ENCODE measurements around the gene NTRK3. TPM values are rescaled to one million over a fixed set of nuclear protein-coding genes. Genes with fewer than 3 reads are reported as not detected.
"Not testable (repeated sequence)": the region's sequence is repeated elsewhere in the genome, so short reads cannot be mapped to it uniquely, and the experiment has no call there.

Gene NTRK3
- polyA plus RNA-seq, 1 donor, result 3.2 TPM

GRCh38 chr15:88072133-88072532, 184.4 kb downstream of the NTRK3 start:
- not testable (repeated sequence) for DNase-seq

GRCh38 chr15:88071141-88071540, 185.4 kb downstream of the NTRK3 start:
- DNase-seq, result no peak

- no peak for DNase-seq
These were observed 187.0 kb downstream of the NTRK3 start for GRCh38 chr15:88069561-88069960.

- no peak for DNase-seq
These were observed 189.2 kb downstream of the NTRK3 start for GRCh38 chr15:88067331-88067685.

GRCh38 chr15:88066636-88067330, 189.8 kb downstream of the NTRK3 start:
- DNase-seq, result no peak

- no peak for DNase-seq
These were observed 195.1 kb downstream of the NTRK3 start for GRCh38 chr15:88061452-88061851.

GRCh38 chr15:88060383-88060782, 196.2 kb downstream of the NTRK3 start:
- DNase-seq, result no peak

GRCh38 chr15:88057836-88058235, 198.7 kb downstream of the NTRK3 start:
- no peak for DNase-seq

GRCh38 chr15:88049506-88049905, 207.0 kb downstream of the NTRK3 start:
- no peak for DNase-seq

GRCh38 chr15:88048755-88049154, 207.8 kb downstream of the NTRK3 start:
- no peak for DNase-seq

GRCh38 chr15:88048237-88048636, 208.3 kb downstream of the NTRK3 start:
- no peak for DNase-seq

- DNase-seq, result no peak
These were observed 209.9 kb downstream of the NTRK3 start for GRCh38 chr15:88046576-88047129.

GRCh38 chr15:88043396-88043795, 213.1 kb downstream of the NTRK3 start:
- no peak for DNase-seq

- no peak for DNase-seq
These were observed 214.5 kb downstream of the NTRK3 start for GRCh38 chr15:88042047-88042446.

- DNase-seq, result no peak
These were observed 216.0 kb downstream of the NTRK3 start for GRCh38 chr15:88040516-88040915.

- DNase-seq, result no peak
These were observed 218.3 kb downstream of the NTRK3 start for GRCh38 chr15:88038261-88038660.

GRCh38 chr15:88036154-88036839, 220.2 kb downstream of the NTRK3 start:
- no peak for DNase-seq

- DNase-seq, result no peak
These were observed 221.2 kb downstream of the NTRK3 start for GRCh38 chr15:88035381-88035780.

GRCh38 chr15:88033421-88033820, 223.1 kb downstream of the NTRK3 start:
- not testable (repeated sequence) for DNase-seq

- DNase-seq, result no peak
These were observed 223.8 kb downstream of the NTRK3 start for GRCh38 chr15:88032787-88033186.

GRCh38 chr15:88031461-88031860, 225.1 kb downstream of the NTRK3 start:
- no peak for DNase-seq

GRCh38 chr15:88029696-88030095, 226.8 kb downstream of the NTRK3 start:
- DNase-seq, result no peak

GRCh38 chr15:88028024-88028423, 228.5 kb downstream of the NTRK3 start:
- DNase-seq, result no peak

- no peak for DNase-seq
These were observed 232.6 kb downstream of the NTRK3 start for GRCh38 chr15:88023914-88024313.

Data from hindlimb muscle (tissue), 1 donor.